Measurements from ENCODE around the gene APOL2. TPM values are rescaled to one million over a fixed set of nuclear protein-coding genes. Genes with fewer than 3 reads are reported as not detected.

APOL2 gene
- total and polyA plus RNA-seq, 11 donors = 26.6 to 213 (median 53.3) TPM

- intact Hi-C loops (cut with DNase I) = loop anchor here (2.0 to 10.0 kb wide), 8 partner anchors 40 to 288 kb away; partner anchors contain the start of genes APOL2 (in 4 of the 10) and TXN2 (in 4 of the 10)
- H3K27ac ChIP-seq = peak overlapping the region in 11 of 12 donors; percentile 8 to 81 (median 60)
- peaks cover 0 to 76% (median 40%) of the 10 kb centered on the region in 12 donors for H3K4me1 ChIP-seq
- no peaks in the 10 kb centered on the region for H3K27me3 ChIP-seq
- DNase-seq = peak in 4 of 5 donors; percentile 49 to 85 (median 70)
- TF ChIP-seq CTCF (IDR thresholded peaks at IDR 0.05) (no peak), POLR2A (IDR thresholded peaks at IDR 0.05) (no peak)
- peak overlapping the region in 1 of 12 donors; percentile 3 for H3K4me3 ChIP-seq
- ATAC-seq = peak; percentile 38 to 67 (median 56)
- 32 to 49% (median 40%) methylated on average over 4 to 5 of the region's 5 CpGs for WGBS, 4 donors
- no peaks in the 10 kb centered on the region for H3K9me3 ChIP-seq
- peaks cover 0 to 12% (median 0%) of the 10 kb centered on the region in 9 donors for H3K36me3 ChIP-seq
Measured at GRCh38 chr22:36197065-36197440, 42.3 kb downstream of the APOL2 start.

GRCh38 chr22:36196254-36197064 lies 42.9 kb downstream of the APOL2 start:
- DNase-seq (no peak), ATAC-seq (no peak)
- intact Hi-C loops (cut with DNase I) = loop anchor here (2.0 to 10.0 kb wide), 8 partner anchors 41 to 288 kb away; partner anchors contain the start of genes APOL2 (in 4 of the 10) and TXN2 (in 4 of the 10)
- TF ChIP-seq POLR2A (IDR thresholded peaks at IDR 0.05) (no peak), CTCF (IDR thresholded peaks at IDR 0.05) (no peak)
- peak overlapping the region in 11 of 12 donors; percentile 8 to 75 (median 49) for H3K27ac ChIP-seq
- no peaks in the 10 kb centered on the region for H3K9me3 ChIP-seq
- H3K27me3 ChIP-seq = no peaks in the 10 kb centered on the region
- peaks cover 0 to 76% (median 37%) of the 10 kb centered on the region in 12 donors for H3K4me1 ChIP-seq
- WGBS, 4 donors = 45 to 62% (median 55%) methylated on average over 6 of the region's 6 CpGs
- peak overlapping the region in 1 of 12 donors; percentile 3 for H3K4me3 ChIP-seq
- H3K36me3 ChIP-seq = peaks cover 0 to 18% (median 0%) of the 10 kb centered on the region in 9 donors

GRCh38 chr22:36194971-36195370 lies 44.4 kb downstream of the APOL2 start:
- intact Hi-C loops (cut with DNase I) = loop anchor here in 9 of 10 donors (1.0 to 10.0 kb wide), 10 partner anchors 26 to 292 kb away; partner anchors contain the start of genes APOL2 (in 5 of the 9) and TXN2 (in 4 of the 9)

More at GRCh38 chr22:36194971-36195370, 44.4 kb downstream of the APOL2 start:
- Histone ChIP-seq H3K27me3 (no peaks in the 10 kb centered on the region), H3K9me3 (no peaks in the 10 kb centered on the region), H3K4me3 (no peak overlapping the region), H3K27ac (peak overlapping the region in 1 of 12 donors; percentile 1), H3K36me3 (peaks cover 0 to 23% (median 0%) of the 10 kb centered on the region in 9 donors), H3K4me1 (peaks cover 0 to 73% (median 35%) of the 10 kb centered on the region in 12 donors)
- ATAC-seq (peak; percentile 23 to 60 (median 48)), DNase-seq (peak; percentile 68 to 76 (median 72))
- TF ChIP-seq CTCF (IDR thresholded peaks at IDR 0.05) = peak; percentile 58 to 89 (median 80)
- no peak for TF ChIP-seq POLR2A (IDR thresholded peaks at IDR 0.05)
- whole genome bisulfite sequencing, 4 donors = 47 to 53% (median 51%) methylated on average over 5 of the region's 5 CpGs
